ENCODE results near the gene CNBD2. TPM values are rescaled to one million over a fixed set of nuclear protein-coding genes. Genes with fewer than 3 reads are reported as not detected.
A peak's percentile ranks its signal among the peaks of the same experiment; 100 is the strongest.

CNBD2 gene
- total RNA-seq, 1 donor from 2014 or later: 2.7 TPM

- H3K4me3 ChIP-seq: no peak overlapping the region
- no peak overlapping the region for H3K27ac ChIP-seq
- H3K27me3 ChIP-seq: no peaks in the 10 kb centered on the region
- intact Hi-C loops (cut with DNase I): no loop called here
- DNase-seq (ENCODE audit: extremely low spot score in 2 of 2): no peak
- no peaks in the 10 kb centered on the region for H3K9me3 ChIP-seq
- H3K4me1 ChIP-seq: peaks cover 19% of the 10 kb centered on the region
- H3K36me3 ChIP-seq: no peaks in the 10 kb centered on the region
- no peak for TF ChIP-seq CTCF (IDR thresholded peaks at IDR 0.05)
- no peak for TF ChIP-seq POLR2A (IDR thresholded peaks at IDR 0.05)
Observed at GRCh38 chr20:36061754-36062153, 93.4 kb downstream of the CNBD2 start.

- TF ChIP-seq POLR2AphosphoS5 (IDR thresholded peaks at IDR 0.05; ENCODE audit: insufficient read depth in 1 of 2, low read depth in 1 of 2): no peak
- no peak for TF ChIP-seq CTCF (IDR thresholded peaks at IDR 0.05)
- no peak for TF ChIP-seq POLR2A (IDR thresholded peaks at IDR 0.05)
- no peak overlapping the region for H3K4me3 ChIP-seq
- intact Hi-C loops (cut with DNase I): no loop called here
Observed at GRCh38 chr20:36062799-36063198, 94.4 kb downstream of the CNBD2 start.

GRCh38 chr20:36063916-36064657 lies 95.7 kb downstream of the CNBD2 start:
- Histone ChIP-seq H3K9me3 (no peaks in the 10 kb centered on the region), H3K4me3 (peak overlapping the region; percentile 63 to 64), H3K36me3 (no peaks in the 10 kb centered on the region), H3K27me3 (no peaks in the 10 kb centered on the region), H3K4me1 (peaks cover 19% of the 10 kb centered on the region), H3K27ac (peak overlapping the region; percentile 84)
- TF ChIP-seq CTCF (IDR thresholded peaks at IDR 0.05) (no peak), POLR2A (IDR thresholded peaks at IDR 0.05) (no peak), POLR2AphosphoS5 (IDR thresholded peaks at IDR 0.05; ENCODE audit: insufficient read depth in 1 of 2, low read depth in 1 of 2) (no peak)
- no peak for DNase-seq (ENCODE audit: extremely low spot score in 2 of 2)
- intact Hi-C loops (cut with DNase I): no loop called here

More at GRCh38 chr20:36062799-36063198, 94.4 kb downstream of the CNBD2 start:
- Histone ChIP-seq H3K9me3 (no peaks in the 10 kb centered on the region), H3K36me3 (no peaks in the 10 kb centered on the region), H3K4me1 (peaks cover 19% of the 10 kb centered on the region), H3K27ac (no peak overlapping the region), H3K27me3 (no peaks in the 10 kb centered on the region)
- no peak for DNase-seq (ENCODE audit: extremely low spot score in 2 of 2)

- Histone ChIP-seq H3K27me3 (no peaks in the 10 kb centered on the region), H3K36me3 (no peaks in the 10 kb centered on the region), H3K4me3 (peak overlapping the region; percentile 63 to 64), H3K4me1 (peaks cover 19% of the 10 kb centered on the region), H3K9me3 (no peaks in the 10 kb centered on the region), H3K27ac (peak overlapping the region; percentile 84)
- TF ChIP-seq POLR2AphosphoS5 (IDR thresholded peaks at IDR 0.05; ENCODE audit: insufficient read depth in 1 of 2, low read depth in 1 of 2) (peak; percentile 61 to 94), CTCF (IDR thresholded peaks at IDR 0.05) (no peak), POLR2A (IDR thresholded peaks at IDR 0.05) (peak; percentile 66 to 81)
- DNase-seq (ENCODE audit: extremely low spot score in 2 of 2): peak in 1 of 2 donors; percentile 92
- intact Hi-C loops (cut with DNase I): no loop called here
Observed at GRCh38 chr20:36064658-36065426, 96.5 kb downstream of the CNBD2 start.

Measured in vagina (tissue), 2 donors.